Measurements from ENCODE around the gene KPNB1.

Gene KPNB1

GRCh38 chr17:47696717-47697642 lies 47.3 kb downstream of the KPNB1 start:
- no peak for DNase-seq (ENCODE audit: low read depth in 1 of 2, low spot score in 1 of 2)

GRCh38 chr17:47697906-47698711 lies 48.4 kb downstream of the KPNB1 start:
- no peak for DNase-seq (ENCODE audit: low read depth in 1 of 2, low spot score in 1 of 2)

DNA sequence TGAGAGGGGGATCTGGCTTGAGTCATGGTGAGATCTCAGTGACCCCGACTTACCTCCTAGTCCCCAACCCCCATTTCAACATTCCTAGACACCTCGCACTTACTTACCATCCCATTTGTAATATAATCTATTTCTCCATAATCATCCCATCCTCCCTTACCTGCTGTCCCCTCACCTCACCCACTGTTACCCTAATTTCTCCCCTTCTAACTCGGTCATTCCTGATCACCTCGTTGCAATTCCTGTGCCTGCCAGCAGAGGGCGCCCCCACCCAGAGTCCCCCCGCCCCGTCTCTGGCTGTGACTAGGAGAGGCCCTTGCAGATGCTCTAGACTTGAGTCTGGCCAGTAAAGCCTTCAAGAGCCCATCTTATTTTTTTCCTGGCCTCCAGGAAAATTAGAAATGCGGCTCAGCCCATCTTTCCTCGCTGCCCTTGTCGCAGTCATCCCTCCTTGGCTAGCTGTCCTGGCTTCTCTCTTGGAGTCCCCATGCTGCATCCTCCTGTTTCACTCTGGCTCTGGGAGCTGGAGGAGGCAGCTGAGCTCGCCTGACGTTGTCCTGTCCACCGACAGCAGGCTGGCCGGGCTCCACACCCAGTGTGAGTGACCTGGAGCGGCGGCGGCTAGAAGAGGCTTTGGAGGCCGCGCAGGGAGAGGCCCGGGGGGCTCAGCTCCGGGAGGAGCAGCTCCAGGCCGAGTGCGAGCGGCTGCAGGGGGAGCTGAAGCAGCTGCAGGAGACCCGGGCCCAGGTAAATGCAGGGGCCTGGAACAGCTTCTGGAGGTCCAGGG lies 49.2 kb downstream of the KPNB1 start:
- peak; percentile 72 to 83 for DNase-seq (ENCODE audit: low read depth in 1 of 2, low spot score in 1 of 2)

DNA sequence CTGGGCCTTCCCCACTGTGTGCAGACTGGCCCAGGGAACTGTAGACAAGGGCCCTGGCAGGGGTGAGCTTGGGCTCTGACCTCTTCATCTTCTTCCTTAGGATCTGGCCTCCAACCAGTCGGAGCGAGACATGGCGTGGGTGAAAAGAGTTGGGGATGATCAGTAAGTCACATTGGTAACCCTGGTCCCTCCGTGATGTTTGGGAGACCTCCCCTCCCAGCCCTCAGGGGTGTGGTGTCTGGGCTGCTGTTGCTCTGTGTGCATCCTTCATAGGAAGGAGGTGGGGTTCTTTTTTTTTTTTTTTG lies 49.8 kb downstream of the KPNB1 start:
- no peak for DNase-seq (ENCODE audit: low read depth in 1 of 2, low spot score in 1 of 2)

DNA sequence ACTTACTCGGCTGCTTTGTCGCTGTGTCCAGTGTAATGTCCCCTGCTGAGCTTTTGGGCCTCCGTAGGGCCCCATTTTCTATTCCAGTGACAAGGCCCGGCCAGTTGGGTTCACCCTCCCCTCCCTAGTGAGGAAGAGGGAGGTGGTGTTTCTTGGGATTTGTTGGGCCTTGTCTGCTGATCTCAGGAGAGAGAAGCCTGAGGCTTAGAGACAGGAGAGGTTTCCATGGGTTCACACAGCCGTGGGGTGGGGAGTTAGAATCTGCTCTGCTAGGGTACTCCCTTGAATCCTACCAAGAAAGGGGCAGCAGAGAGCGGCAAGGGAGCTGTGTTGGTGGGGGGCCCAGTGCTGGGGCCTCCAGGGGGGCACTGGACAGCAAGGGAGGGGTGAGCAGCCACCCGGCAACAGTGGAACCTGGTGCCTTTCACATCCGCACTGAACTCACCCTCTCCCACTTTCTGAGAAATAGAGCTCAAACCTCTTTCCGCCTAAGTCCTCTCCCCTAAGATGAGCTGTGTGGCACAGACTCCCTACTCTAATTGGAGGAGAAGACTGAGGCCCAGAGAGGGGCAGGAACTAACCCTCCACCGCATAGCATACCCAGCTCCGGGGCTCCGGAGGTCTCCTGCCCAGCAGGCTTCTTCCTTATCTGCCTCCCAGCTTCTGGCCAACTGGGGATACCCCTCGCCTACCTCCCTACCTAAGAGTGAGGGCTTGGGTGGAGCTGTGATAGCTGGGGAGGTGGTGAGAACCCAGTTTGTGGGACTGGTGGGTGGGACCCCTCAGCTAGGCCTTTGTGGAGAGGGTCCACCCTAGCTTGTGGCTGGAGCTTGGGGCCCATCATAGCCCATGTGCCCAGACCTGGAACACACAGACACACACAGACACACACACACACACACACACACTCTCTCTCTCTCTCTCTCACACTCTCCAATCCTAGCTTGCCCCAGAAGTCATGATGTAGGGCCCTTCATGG lies 51.0 kb downstream of the KPNB1 start:
- no peak for DNase-seq (ENCODE audit: low read depth in 1 of 2, low spot score in 1 of 2)

GRCh38 chr17:47701608-47702007 lies 51.9 kb downstream of the KPNB1 start:
- no peak for DNase-seq (ENCODE audit: low read depth in 1 of 2, low spot score in 1 of 2)

DNA sequence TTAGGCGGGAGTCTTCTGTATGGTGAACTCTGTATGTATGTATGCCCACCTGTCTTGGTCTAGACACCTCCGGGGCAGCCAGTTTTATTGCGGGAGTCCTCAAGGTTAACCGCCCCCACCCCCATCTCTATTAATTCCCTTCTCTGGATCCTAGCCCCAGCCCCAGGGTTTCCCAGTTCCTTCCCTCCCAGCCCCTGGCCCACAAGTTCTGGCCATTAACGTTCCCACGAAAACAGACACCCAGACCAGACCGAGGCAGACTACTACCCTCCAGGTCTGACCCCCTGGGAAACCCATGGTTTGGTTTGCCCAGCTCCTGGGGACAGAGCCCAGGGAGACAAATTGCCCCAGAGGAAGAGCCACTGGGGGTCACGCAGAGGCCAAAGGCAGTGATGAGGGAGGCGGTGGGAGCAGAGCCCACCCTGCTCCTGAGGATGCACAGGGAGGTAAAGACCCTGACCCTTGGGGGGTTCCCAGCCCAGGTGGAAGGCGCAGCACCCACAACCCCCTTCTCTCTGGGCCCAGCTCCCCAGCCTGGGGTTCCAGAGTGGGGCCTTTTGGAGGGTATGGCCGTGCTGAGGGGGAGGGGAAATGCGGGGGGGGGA lies 52.8 kb downstream of the KPNB1 start:
- no peak for DNase-seq (ENCODE audit: low read depth in 1 of 2, low spot score in 1 of 2)

GRCh38 chr17:47703191-47703591 lies 53.5 kb downstream of the KPNB1 start:
- DNase-seq (ENCODE audit: low read depth in 1 of 2, low spot score in 1 of 2) = no peak

DNA sequence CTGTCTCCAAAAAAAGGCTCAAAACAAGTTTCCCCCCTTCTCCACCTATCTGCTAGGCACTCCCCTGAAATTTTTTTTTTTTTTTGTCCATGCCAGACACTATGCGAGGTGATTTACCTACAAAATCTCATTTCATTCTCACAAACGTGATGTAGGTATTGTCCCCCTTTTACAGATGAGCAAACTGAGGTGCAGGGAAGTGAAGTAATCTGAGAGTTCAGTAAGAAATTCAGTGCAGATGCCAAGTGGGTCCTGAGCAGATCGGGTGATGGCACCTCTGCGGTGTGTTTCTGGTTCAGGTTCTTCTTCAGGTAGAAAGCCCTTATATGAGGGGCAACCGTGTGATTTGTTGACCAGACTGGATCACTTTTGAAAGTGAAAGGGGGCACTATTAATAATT lies 54.0 kb downstream of the KPNB1 start:
- DNase-seq (ENCODE audit: low read depth in 1 of 2, low spot score in 1 of 2) = no peak

- DNase-seq (ENCODE audit: low read depth in 1 of 2, low spot score in 1 of 2) = no peak
Observed at GRCh38 chr17:47704116-47704515, 54.4 kb downstream of the KPNB1 start.

GRCh38 chr17:47704736-47705135 lies 55.0 kb downstream of the KPNB1 start:
- DNase-seq (ENCODE audit: low read depth in 1 of 2, low spot score in 1 of 2) = no peak

GRCh38 chr17:47705536-47706530 lies 56.1 kb downstream of the KPNB1 start:
- no peak for DNase-seq (ENCODE audit: low read depth in 1 of 2, low spot score in 1 of 2)

DNA sequence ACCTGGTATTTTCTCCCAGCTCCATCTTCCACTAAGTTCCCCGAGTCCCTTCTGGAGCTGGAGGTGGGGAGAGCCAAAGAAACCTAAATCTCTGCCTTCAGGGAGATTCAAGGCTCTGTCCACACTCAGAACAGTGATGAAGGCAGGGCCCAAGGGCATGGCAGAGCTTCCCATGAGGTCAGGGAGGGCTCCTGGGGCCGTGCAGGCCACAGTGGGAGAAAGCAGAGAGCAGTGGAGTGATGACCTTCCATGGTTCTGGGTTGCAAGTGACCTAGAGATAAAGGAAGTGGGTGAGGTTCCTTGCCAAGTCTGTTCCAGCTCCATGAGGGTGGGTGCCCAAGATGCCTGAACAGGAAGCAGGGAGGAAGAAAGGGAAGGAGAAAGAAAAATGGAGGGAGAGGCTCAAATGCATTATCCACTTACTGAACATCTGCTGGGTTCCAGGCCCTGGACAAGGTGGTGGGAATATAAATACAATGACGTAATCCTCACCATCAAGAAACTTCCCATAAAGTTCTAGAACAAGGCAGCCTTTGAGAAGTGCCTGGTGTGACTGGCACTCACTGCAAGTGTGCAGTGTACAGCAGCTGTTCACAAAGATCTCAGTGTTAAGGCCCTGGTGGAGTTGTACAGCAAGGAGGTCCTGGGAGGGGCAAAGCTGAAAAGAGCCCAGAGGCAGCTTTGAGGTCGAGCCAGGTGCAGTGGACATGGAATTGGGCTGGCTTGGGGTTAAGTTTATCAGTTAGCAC lies 57.5 kb downstream of the KPNB1 start:
- DNase-seq (ENCODE audit: low read depth in 1 of 2, low spot score in 1 of 2) = no peak

DNA sequence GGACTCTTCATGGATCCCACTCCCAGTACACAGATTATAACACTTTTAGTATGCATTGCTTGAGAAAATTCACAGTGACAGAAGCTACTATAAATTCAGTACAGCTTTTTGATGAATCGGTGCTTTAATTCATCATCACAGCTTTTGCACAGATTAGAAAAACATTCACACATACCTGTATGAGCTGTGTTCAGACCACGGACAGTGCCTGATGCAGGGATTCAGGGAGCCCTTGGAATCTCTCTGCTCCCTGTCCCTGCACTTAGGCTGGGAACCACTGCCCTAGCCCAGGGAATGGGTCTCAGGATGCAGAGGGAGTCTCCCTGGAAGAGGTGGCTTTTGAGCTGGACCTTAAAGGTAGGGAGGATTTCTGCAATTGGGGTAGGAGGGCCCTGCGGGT lies 58.2 kb downstream of the KPNB1 start:
- no peak for DNase-seq (ENCODE audit: low read depth in 1 of 2, low spot score in 1 of 2)

DNA sequence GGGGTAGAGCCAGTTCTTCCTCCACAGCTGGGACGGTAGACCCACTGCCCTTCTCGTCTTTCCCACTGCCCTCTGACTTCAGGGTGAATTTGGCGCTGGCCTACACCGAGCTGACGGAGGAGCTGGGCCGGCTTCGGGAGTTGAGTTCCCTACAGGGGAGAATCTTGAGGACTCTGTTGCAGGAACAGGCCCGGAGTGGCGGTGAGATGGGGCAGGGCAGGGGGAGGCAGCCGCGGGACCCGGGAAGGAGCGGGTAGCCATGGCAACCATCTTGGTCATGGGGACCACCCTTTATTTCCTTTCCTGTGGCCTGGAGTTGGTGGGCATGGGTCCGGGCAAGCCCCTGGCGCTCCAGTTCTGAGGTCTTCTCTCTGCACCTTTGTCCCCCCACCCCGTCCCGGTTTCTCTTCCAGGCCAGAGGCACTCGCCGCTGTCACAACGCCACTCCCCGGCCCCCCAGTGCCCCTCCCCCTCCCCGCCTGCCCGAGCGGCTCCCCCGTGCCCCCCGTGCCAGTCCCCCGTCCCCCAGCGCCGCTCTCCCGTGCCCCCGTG lies 58.7 kb downstream of the KPNB1 start:
- no peak for DNase-seq (ENCODE audit: low read depth in 1 of 2, low spot score in 1 of 2)

- DNase-seq (ENCODE audit: low read depth in 1 of 2, low spot score in 1 of 2) = no peak
Observed at GRCh38 chr17:47708864-47709541, 59.3 kb downstream of the KPNB1 start.

DNA sequence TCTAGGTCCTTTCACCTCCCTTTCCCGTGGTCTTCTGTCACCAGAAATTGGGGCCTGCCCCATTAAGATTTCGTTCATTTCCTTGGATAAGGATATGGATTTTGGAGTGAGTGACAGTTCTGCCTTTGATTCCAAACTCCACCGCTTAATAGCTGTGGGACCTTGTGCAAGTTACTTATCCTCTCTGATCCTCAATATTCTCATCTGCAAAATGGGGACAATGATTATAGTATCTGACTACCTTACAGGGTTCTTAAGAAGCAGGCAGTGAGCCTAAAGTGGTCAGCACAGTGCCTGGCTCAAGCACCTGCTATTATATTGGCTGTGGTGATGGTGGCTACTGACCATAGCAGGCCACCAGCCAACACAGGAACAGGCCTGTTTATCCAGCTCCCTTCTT lies 59.9 kb downstream of the KPNB1 start:
- DNase-seq (ENCODE audit: low read depth in 1 of 2, low spot score in 1 of 2) = no peak

Measured in activated T-helper 1 cell treated with anti-CD3 and anti-CD28 coated beads, Interleukin-2, amount 50 U/mL, for 16 hours (primary cell).